ENCODE data around the gene UBE3D. TPM values are rescaled to one million over a fixed set of nuclear protein-coding genes. Genes with fewer than 3 reads are reported as not detected.

UBE3D gene
- total and polyA plus RNA-seq, 2 donors (not counting 1 experiment from before 2014, with no cell fraction given): 3.3 to 11.5 TPM

GRCh38 chr6:82906489-82906888 is 159.2 kb downstream of the UBE3D start:
- Mint-ChIP-seq H3K27ac (no peak overlapping the region), H3K4me1 (no peaks in the 10 kb centered on the region), H3K4me3 (no peak overlapping the region), H3K9me3 (ENCODE audit: insufficient read depth) (no peaks in the 10 kb centered on the region), H3K27me3 (no peaks in the 10 kb centered on the region)
- no peak for TF ChIP-seq CTCF (IDR thresholded peaks at IDR 0.05)
- no peak for TF ChIP-seq EZH2 (IDR thresholded peaks at IDR 0.05; ENCODE audit: borderline replicate concordance, insufficient read depth, low read depth, low read length, poor library complexity, severe bottlenecking)
- Histone ChIP-seq H3K4me1 (ENCODE audit: control insufficient read depth in 2 of 2, insufficient read depth in 2 of 2, low read length in 2 of 2) (no peaks in the 10 kb centered on the region), H3K27me3 (replicated peaks in 1 of 4; ENCODE audit: control extremely low read depth in 1 of 4, control insufficient read depth in 3 of 4, insufficient read depth in 4 of 4, low read length in 3 of 4) (no peaks in the 10 kb centered on the region), H4K20me1 (ENCODE audit: control insufficient read depth, insufficient read depth, low read length, poor library complexity, severe bottlenecking) (no peaks in the 10 kb centered on the region), H3K4me3 (ENCODE audit: control extremely low read depth in 1 of 5, extremely low read depth in 1 of 5, insufficient read depth in 1 of 5, low read depth in 2 of 5, low read length in 4 of 5) (no peak overlapping the region), H3K27ac (ENCODE audit: low read length in 2 of 2) (no peak overlapping the region), H3K9me3 (ENCODE audit: control extremely low read depth in 1 of 3, control insufficient read depth in 2 of 3, insufficient read depth in 1 of 3, low read length in 2 of 3) (no peaks in the 10 kb centered on the region), H3K36me3 (replicated peaks in 1 of 2; ENCODE audit: control extremely low read depth in 1 of 2, control insufficient read depth in 1 of 2, extremely low read depth in 1 of 2, insufficient read depth in 2 of 2, low read length in 1 of 2) (no peaks in the 10 kb centered on the region), H3K79me2 (ENCODE audit: control insufficient read depth, insufficient read depth, low read length) (no peaks in the 10 kb centered on the region), H3K4me2 (replicated peaks; ENCODE audit: low read depth, low read length, poor library complexity, severe bottlenecking) (no peak overlapping the region), H2AFZ (ENCODE audit: insufficient read depth, low read depth, low read length, poor library complexity, severe bottlenecking) (no peak overlapping the region), H3K9ac (ENCODE audit: low read length) (no peak overlapping the region)
- ATAC-seq (ENCODE audit: low read depth): no peak
- ChIA-PET POLR2A (no interaction called here), CTCF (no interaction called here)
- intact Hi-C loops (cut with micrococcal nuclease): no loop called here
- DNase-seq: no peak

GRCh38 chr6:82904860-82905259 is 160.8 kb downstream of the UBE3D start:
- Histone ChIP-seq H3K9ac (ENCODE audit: low read length) (no peak overlapping the region), H2AFZ (ENCODE audit: insufficient read depth, low read depth, low read length, poor library complexity, severe bottlenecking) (no peak overlapping the region), H3K27me3 (replicated peaks in 1 of 4; ENCODE audit: control extremely low read depth in 1 of 4, control insufficient read depth in 3 of 4, insufficient read depth in 4 of 4, low read length in 3 of 4) (no peaks in the 10 kb centered on the region), H4K20me1 (ENCODE audit: control insufficient read depth, insufficient read depth, low read length, poor library complexity, severe bottlenecking) (no peaks in the 10 kb centered on the region), H3K4me1 (ENCODE audit: control insufficient read depth in 2 of 2, insufficient read depth in 2 of 2, low read length in 2 of 2) (no peaks in the 10 kb centered on the region), H3K4me3 (ENCODE audit: control extremely low read depth in 1 of 5, extremely low read depth in 1 of 5, insufficient read depth in 1 of 5, low read depth in 2 of 5, low read length in 4 of 5) (no peak overlapping the region), H3K36me3 (replicated peaks in 1 of 2; ENCODE audit: control extremely low read depth in 1 of 2, control insufficient read depth in 1 of 2, extremely low read depth in 1 of 2, insufficient read depth in 2 of 2, low read length in 1 of 2) (no peaks in the 10 kb centered on the region), H3K4me2 (replicated peaks; ENCODE audit: low read depth, low read length, poor library complexity, severe bottlenecking) (no peak overlapping the region), H3K9me3 (ENCODE audit: control extremely low read depth in 1 of 3, control insufficient read depth in 2 of 3, insufficient read depth in 1 of 3, low read length in 2 of 3) (no peaks in the 10 kb centered on the region), H3K27ac (ENCODE audit: low read length in 2 of 2) (no peak overlapping the region), H3K79me2 (ENCODE audit: control insufficient read depth, insufficient read depth, low read length) (no peaks in the 10 kb centered on the region)
- WGBS (ENCODE audit: insufficient coverage): no CpG with 5 or more reads among the region's 1 CpG
- ChIA-PET CTCF (no interaction called here), POLR2A (no interaction called here)
- intact Hi-C loops (cut with micrococcal nuclease): no loop called here
- Mint-ChIP-seq H3K9me3 (ENCODE audit: insufficient read depth) (no peaks in the 10 kb centered on the region), H3K27me3 (no peaks in the 10 kb centered on the region), H3K4me3 (no peak overlapping the region), H3K27ac (no peak overlapping the region), H3K4me1 (no peaks in the 10 kb centered on the region)
- no peak for DNase-seq
- ATAC-seq (ENCODE audit: low read depth): no peak
- no peak for TF ChIP-seq CTCF (IDR thresholded peaks at IDR 0.05)
- TF ChIP-seq EZH2 (IDR thresholded peaks at IDR 0.05; ENCODE audit: borderline replicate concordance, insufficient read depth, low read depth, low read length, poor library complexity, severe bottlenecking): no peak

Measured in B cell (primary cell).